MM.1S (cell line): ENCODE results near the gene TNIK.

Experiments used
- DNase-seq: peaks from one replicate; pipeline ENCODE4 v3.0.0-alpha.2; 2015
- H2AFZ ChIP-seq: fragments of 300-600 bp; sonication (generic); 2 replicates; pipeline ENCODE4 v1.6.0; 2016; ENCODE audit warnings: antibody characterized with exemption, low read length
- H3F3A ChIP-seq: fragments of 300-600 bp; sonication (generic); 2 replicates; pipeline ENCODE4 v1.6.1; 2016; ENCODE audit warnings: mild to moderate bottlenecking, antibody characterized with exemption, low read length, moderate library complexity, mixed read lengths; ENCODE audit not compliant: insufficient read depth
- H3K27ac ChIP-seq: fragments of 300-600 bp; sonication (generic); 2 replicates; pipeline ENCODE4 v1.5.1; 2016; ENCODE audit warnings: mild to moderate bottlenecking, low read length
- H3K27me3 ChIP-seq: fragments of 300-600 bp; sonication (generic); replicated peaks from 2 replicates; pipeline ENCODE4 v1.6.0; 2016; ENCODE audit warnings: low read length; ENCODE audit not compliant: insufficient read depth
- H3K36me3 ChIP-seq: fragments of 300-600 bp; sonication (generic); replicated peaks from 2 replicates; pipeline ENCODE4 v1.6.1; 2016; ENCODE audit warnings: mild to moderate bottlenecking, low read length, mixed read lengths; ENCODE audit not compliant: insufficient read depth
- H3K4me1 ChIP-seq: fragments of 300-600 bp; sonication (generic); 2 replicates; pipeline ENCODE4 v1.6.1; 2016; ENCODE audit warnings: low read length, mixed read lengths
- H3K4me2 ChIP-seq: fragments of 300-600 bp; sonication (generic); 2 replicates; pipeline ENCODE4 v1.6.0; 2016; ENCODE audit warnings: low read depth, low read length
- H3K4me3 ChIP-seq: fragments of 300-600 bp; sonication (generic); 2 replicates; pipeline ENCODE4 v1.5.1; 2016; ENCODE audit warnings: low read length, mixed read lengths
- H3K79me2 ChIP-seq: fragments of 300-600 bp; sonication (generic); 2 replicates; pipeline ENCODE4 v1.6.1; 2016; ENCODE audit warnings: mixed run types, low read length, mixed read lengths
- H3K9ac ChIP-seq: fragments of 300-600 bp; sonication (generic); 2 replicates; pipeline ENCODE4 v1.6.1; 2016; ENCODE audit warnings: low read length, mixed read lengths
- H3K9me2 ChIP-seq: fragments of 300-600 bp; sonication (generic); replicated peaks from 2 replicates; pipeline ENCODE4 v1.6.1; 2016; ENCODE audit warnings: mild to moderate bottlenecking, low read length, mixed read lengths; ENCODE audit not compliant: insufficient read depth
- H3K9me3 ChIP-seq: fragments of 300-600 bp; sonication (generic); replicated peaks from 2 replicates; pipeline ENCODE4 v1.6.1; 2016; ENCODE audit warnings: mild to moderate bottlenecking, low read length, mixed read lengths; ENCODE audit not compliant: insufficient read depth
- H4K20me1 ChIP-seq: fragments of 300-600 bp; sonication (generic); 2 replicates; pipeline ENCODE4 v1.6.1; 2016; ENCODE audit warnings: mild to moderate bottlenecking, low read length, moderate library complexity, mixed read lengths; ENCODE audit not compliant: insufficient read depth
- EZH2 ChIP-seq: fragments of 300-600 bp; sonication (generic); optimal IDR thresholded peaks from 2 replicates; pipeline ENCODE3; 2017; ENCODE audit warnings: low read depth, mild to moderate bottlenecking, antibody characterized with exemption, low read length, mixed read lengths
- EZH2phosphoT487 ChIP-seq: fragments of 300-600 bp; sonication (generic); IDR thresholded peaks from 2 replicates; pipeline ENCODE4 v1.6.1; 2018; ENCODE audit warnings: antibody characterized with exemption, low read length
- TF ChIP-seq, protein P1 (sequence below): fragments of 300-600 bp; sonication (generic); IDR thresholded peaks from 2 replicates; pipeline ENCODE4 v1.5.1; 2016; ENCODE audit warnings: antibody characterized with exemption, low read length, mixed read lengths

TNIK gene

GRCh38 chr3:171192176-171192854 lies 267.9 kb downstream of the TNIK start:
- Histone ChIP-seq H3F3A (no peaks in the 10 kb centered on the region), H3K27me3 (no peaks in the 10 kb centered on the region), H4K20me1 (no peaks in the 10 kb centered on the region), H3K4me3 (no peak overlapping the region), H3K4me2 (no peak overlapping the region), H3K79me2 (no peaks in the 10 kb centered on the region), H3K36me3 (no peaks in the 10 kb centered on the region), H3K9me3 (no peaks in the 10 kb centered on the region), H3K4me1 (no peaks in the 10 kb centered on the region), H3K9me2 (no peaks in the 10 kb centered on the region), H3K27ac (no peak overlapping the region), H3K9ac (no peak overlapping the region), H2AFZ (no peak overlapping the region)
- TF ChIP-seq, protein P1, sequence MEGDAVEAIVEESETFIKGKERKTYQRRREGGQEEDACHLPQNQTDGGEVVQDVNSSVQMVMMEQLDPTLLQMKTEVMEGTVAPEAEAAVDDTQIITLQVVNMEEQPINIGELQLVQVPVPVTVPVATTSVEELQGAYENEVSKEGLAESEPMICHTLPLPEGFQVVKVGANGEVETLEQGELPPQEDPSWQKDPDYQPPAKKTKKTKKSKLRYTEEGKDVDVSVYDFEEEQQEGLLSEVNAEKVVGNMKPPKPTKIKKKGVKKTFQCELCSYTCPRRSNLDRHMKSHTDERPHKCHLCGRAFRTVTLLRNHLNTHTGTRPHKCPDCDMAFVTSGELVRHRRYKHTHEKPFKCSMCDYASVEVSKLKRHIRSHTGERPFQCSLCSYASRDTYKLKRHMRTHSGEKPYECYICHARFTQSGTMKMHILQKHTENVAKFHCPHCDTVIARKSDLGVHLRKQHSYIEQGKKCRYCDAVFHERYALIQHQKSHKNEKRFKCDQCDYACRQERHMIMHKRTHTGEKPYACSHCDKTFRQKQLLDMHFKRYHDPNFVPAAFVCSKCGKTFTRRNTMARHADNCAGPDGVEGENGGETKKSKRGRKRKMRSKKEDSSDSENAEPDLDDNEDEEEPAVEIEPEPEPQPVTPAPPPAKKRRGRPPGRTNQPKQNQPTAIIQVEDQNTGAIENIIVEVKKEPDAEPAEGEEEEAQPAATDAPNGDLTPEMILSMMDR = no peak
- TF ChIP-seq EZH2phosphoT487 = no peak
- TF ChIP-seq EZH2 = no peak
- no peak for DNase-seq

GRCh38 chr3:171190668-171191067 lies 269.5 kb downstream of the TNIK start:
- H3K4me3 ChIP-seq = no peak overlapping the region
- no peak for DNase-seq

GRCh38 chr3:171189394-171190080 lies 270.7 kb downstream of the TNIK start:
- no peak overlapping the region for H3K4me2 ChIP-seq
- H3K79me2 ChIP-seq = no peaks in the 10 kb centered on the region
- H3K36me3 ChIP-seq = no peaks in the 10 kb centered on the region
- no peaks in the 10 kb centered on the region for H3K9me3 ChIP-seq
- no peaks in the 10 kb centered on the region for H3K9me2 ChIP-seq
- H3K4me3 ChIP-seq = no peak overlapping the region
- peaks cover 2% of the 10 kb centered on the region for H3K4me1 ChIP-seq
- no peaks in the 10 kb centered on the region for H3F3A ChIP-seq
- H3K9ac ChIP-seq = no peak overlapping the region
- H2AFZ ChIP-seq = no peak overlapping the region
- no peak overlapping the region for H3K27ac ChIP-seq
- no peaks in the 10 kb centered on the region for H3K27me3 ChIP-seq
- no peak for TF ChIP-seq EZH2
- TF ChIP-seq, protein P1 = no peak
- TF ChIP-seq EZH2phosphoT487 = no peak
- H4K20me1 ChIP-seq = no peaks in the 10 kb centered on the region
- no peak for DNase-seq

More at GRCh38 chr3:171190668-171191067, 269.5 kb downstream of the TNIK start:
- Histone ChIP-seq H3K27me3 (no peaks in the 10 kb centered on the region), H2AFZ (no peak overlapping the region), H3F3A (no peaks in the 10 kb centered on the region), H3K9ac (no peak overlapping the region), H3K4me2 (no peak overlapping the region), H3K36me3 (no peaks in the 10 kb centered on the region), H3K9me2 (no peaks in the 10 kb centered on the region), H3K79me2 (no peaks in the 10 kb centered on the region), H3K9me3 (no peaks in the 10 kb centered on the region), H4K20me1 (no peaks in the 10 kb centered on the region), H3K27ac (no peak overlapping the region), H3K4me1 (no peaks in the 10 kb centered on the region)
- TF ChIP-seq EZH2 (no peak), EZH2phosphoT487 (no peak)
- TF ChIP-seq, protein P1 = no peak
